Stimulated activated effector memory CD8-positive, alpha-beta T cell treated with anti-CD3 and anti-CD28 coated beads, Interleukin-12 subunit alpha, Interleukin-12 subunit beta, amount 100 ng/mL, for 72 hours (primary cell): Measurements from ENCODE around the gene SULT1B1.

Experiments used
- ATAC-seq: fragments of 150-1000 bp; cut with Tn5 transposase; 2 replicates; pipeline ENCODE4 v1.10.0; 2021
- DNase-seq, 2 donors: peaks; one replicate each; pipeline ENCODE4 v3.0.0; 2021 to 2022; ENCODE audit warnings: low spot score in 2 of 2
- H3K27ac Mint-ChIP-seq: one replicate; pipeline ENCODE4 v1.8.0; 2022; ENCODE audit warnings: mild to moderate bottlenecking, mixed read lengths
- H3K36me3 Mint-ChIP-seq: one replicate; pipeline ENCODE4 v1.8.0; 2022; ENCODE audit warnings: mild to moderate bottlenecking, mixed read lengths
- H3K4me1 Mint-ChIP-seq: one replicate; pipeline ENCODE4 v1.8.0; 2022; ENCODE audit warnings: mixed read lengths
- H3K4me3 Mint-ChIP-seq: one replicate; pipeline ENCODE4 v1.8.0; 2022; ENCODE audit warnings: mild to moderate bottlenecking, mixed read lengths
- H3K9me3 Mint-ChIP-seq: one replicate; pipeline ENCODE4 v1.8.0; 2022; ENCODE audit warnings: mixed read lengths

Gene SULT1B1

GRCh38 chr4:69764311-69764710, 3.9 kb upstream of the SULT1B1 start:
- DNase-seq = no peak
- H3K4me3 Mint-ChIP-seq = no peak overlapping the region
- H3K9me3 Mint-ChIP-seq = no peaks in the 10 kb centered on the region
- no peak for ATAC-seq
- no peaks in the 10 kb centered on the region for H3K4me1 Mint-ChIP-seq
- H3K27ac Mint-ChIP-seq = no peak overlapping the region
- H3K36me3 Mint-ChIP-seq = no peaks in the 10 kb centered on the region

- ATAC-seq (no peak), DNase-seq (no peak)
- no peaks in the 10 kb centered on the region for H3K36me3 Mint-ChIP-seq
- H3K4me1 Mint-ChIP-seq = no peaks in the 10 kb centered on the region
- no peak overlapping the region for H3K27ac Mint-ChIP-seq
- no peaks in the 10 kb centered on the region for H3K9me3 Mint-ChIP-seq
- no peak overlapping the region for H3K4me3 Mint-ChIP-seq
These were observed 2.8 kb upstream of the SULT1B1 start for GRCh38 chr4:69763233-69763632.

- no peak overlapping the region for H3K27ac Mint-ChIP-seq
- DNase-seq = no peak
- no peaks in the 10 kb centered on the region for H3K4me1 Mint-ChIP-seq
- no peak overlapping the region for H3K4me3 Mint-ChIP-seq
- H3K36me3 Mint-ChIP-seq = no peaks in the 10 kb centered on the region
- H3K9me3 Mint-ChIP-seq = peaks cover 3% of the 10 kb centered on the region
- no peak for ATAC-seq
These were observed 1.2 kb downstream of the SULT1B1 start for GRCh38 chr4:69759189-69759604.

- Mint-ChIP-seq H3K4me1 (no peaks in the 10 kb centered on the region), H3K4me3 (no peak overlapping the region), H3K36me3 (no peaks in the 10 kb centered on the region), H3K27ac (no peak overlapping the region), H3K9me3 (peaks cover 3% of the 10 kb centered on the region)
- DNase-seq = no peak
- no peak for ATAC-seq
These were observed 3.0 kb downstream of the SULT1B1 start for GRCh38 chr4:69757464-69757863.

- Mint-ChIP-seq H3K27ac (no peak overlapping the region), H3K4me1 (no peaks in the 10 kb centered on the region), H3K36me3 (no peaks in the 10 kb centered on the region), H3K9me3 (peaks cover 5% of the 10 kb centered on the region), H3K4me3 (no peak overlapping the region)
- no peak for DNase-seq
- no peak for ATAC-seq
These were observed 5.4 kb downstream of the SULT1B1 start for GRCh38 chr4:69754926-69755580.

- Mint-ChIP-seq H3K9me3 (peaks cover 5% of the 10 kb centered on the region), H3K27ac (no peak overlapping the region), H3K36me3 (no peaks in the 10 kb centered on the region), H3K4me1 (no peaks in the 10 kb centered on the region), H3K4me3 (no peak overlapping the region)
- ATAC-seq (no peak), DNase-seq (no peak)
These were observed 6.7 kb downstream of the SULT1B1 start for GRCh38 chr4:69753686-69754085.

GRCh38 chr4:69750346-69750745, 10.1 kb downstream of the SULT1B1 start:
- H3K4me3 Mint-ChIP-seq = no peak overlapping the region
- no peaks in the 10 kb centered on the region for H3K4me1 Mint-ChIP-seq
- peaks cover 6% of the 10 kb centered on the region for H3K9me3 Mint-ChIP-seq
- no peak overlapping the region for H3K27ac Mint-ChIP-seq
- no peaks in the 10 kb centered on the region for H3K36me3 Mint-ChIP-seq
- DNase-seq = no peak
- ATAC-seq = no peak

- Mint-ChIP-seq H3K9me3 (peaks cover 6% of the 10 kb centered on the region), H3K27ac (no peak overlapping the region), H3K4me1 (no peaks in the 10 kb centered on the region), H3K36me3 (no peaks in the 10 kb centered on the region), H3K4me3 (no peak overlapping the region)
- ATAC-seq (no peak), DNase-seq (no peak)
These were observed 10.6 kb downstream of the SULT1B1 start for GRCh38 chr4:69749771-69750170.

- no peak for ATAC-seq
- Mint-ChIP-seq H3K9me3 (peaks cover 10% of the 10 kb centered on the region), H3K4me3 (no peak overlapping the region), H3K27ac (no peak overlapping the region), H3K4me1 (no peaks in the 10 kb centered on the region), H3K36me3 (no peaks in the 10 kb centered on the region)
- no peak for DNase-seq
These were observed 12.2 kb downstream of the SULT1B1 start for GRCh38 chr4:69748173-69748572.

- Mint-ChIP-seq H3K4me1 (no peaks in the 10 kb centered on the region), H3K4me3 (no peak overlapping the region), H3K9me3 (peaks cover 12% of the 10 kb centered on the region), H3K27ac (no peak overlapping the region), H3K36me3 (no peaks in the 10 kb centered on the region)
- ATAC-seq (no peak), DNase-seq (no peak)
These were observed 16.3 kb downstream of the SULT1B1 start for GRCh38 chr4:69744157-69744478.

- Mint-ChIP-seq H3K4me3 (no peak overlapping the region), H3K9me3 (peaks cover 12% of the 10 kb centered on the region), H3K36me3 (no peaks in the 10 kb centered on the region), H3K4me1 (no peaks in the 10 kb centered on the region), H3K27ac (no peak overlapping the region)
- DNase-seq (no peak), ATAC-seq (peak; percentile 24)
These were observed 16.8 kb downstream of the SULT1B1 start for GRCh38 chr4:69743476-69744156.

GRCh38 chr4:69742596-69742995, 17.8 kb downstream of the SULT1B1 start:
- DNase-seq (no peak), ATAC-seq (no peak)
- Mint-ChIP-seq H3K4me3 (no peak overlapping the region), H3K27ac (no peak overlapping the region), H3K4me1 (no peaks in the 10 kb centered on the region), H3K36me3 (no peaks in the 10 kb centered on the region), H3K9me3 (peaks cover 14% of the 10 kb centered on the region)

- no peaks in the 10 kb centered on the region for H3K36me3 Mint-ChIP-seq
- DNase-seq = no peak
- ATAC-seq = no peak
- peaks cover 10% of the 10 kb centered on the region for H3K9me3 Mint-ChIP-seq
- H3K27ac Mint-ChIP-seq = no peak overlapping the region
- H3K4me1 Mint-ChIP-seq = no peaks in the 10 kb centered on the region
- H3K4me3 Mint-ChIP-seq = no peak overlapping the region
These were observed 21.5 kb downstream of the SULT1B1 start for GRCh38 chr4:69738872-69739271.

- Mint-ChIP-seq H3K36me3 (no peaks in the 10 kb centered on the region), H3K9me3 (peaks cover 10% of the 10 kb centered on the region), H3K4me3 (no peak overlapping the region), H3K27ac (no peak overlapping the region), H3K4me1 (no peaks in the 10 kb centered on the region)
- DNase-seq (no peak), ATAC-seq (no peak)
These were observed 25.3 kb downstream of the SULT1B1 start for GRCh38 chr4:69735119-69735518.

GRCh38 chr4:69731847-69732246, 28.6 kb downstream of the SULT1B1 start:
- no peak for DNase-seq

GRCh38 chr4:69731241-69731640, 29.2 kb downstream of the SULT1B1 start:
- ATAC-seq (no peak), DNase-seq (no peak)
- Mint-ChIP-seq H3K4me3 (no peak overlapping the region), H3K4me1 (no peaks in the 10 kb centered on the region), H3K9me3 (no peaks in the 10 kb centered on the region), H3K36me3 (no peaks in the 10 kb centered on the region), H3K27ac (no peak overlapping the region)

More at GRCh38 chr4:69731847-69732246, 28.6 kb downstream of the SULT1B1 start:
- Mint-ChIP-seq H3K36me3 (no peaks in the 10 kb centered on the region), H3K27ac (no peak overlapping the region), H3K4me3 (no peak overlapping the region), H3K4me1 (no peaks in the 10 kb centered on the region), H3K9me3 (no peaks in the 10 kb centered on the region)
- ATAC-seq = no peak
